H1 (cell line): Measurements from ENCODE around the gene SPTSSB. TPM values are rescaled to one million over a fixed set of nuclear protein-coding genes. Genes with fewer than 3 reads are reported as not detected.

Experiments
- POLR2AphosphoS5 ChIP-seq: IDR thresholded peaks from 2 replicates; pipeline ENCODE4 v1.6.1; 2011; ENCODE audit warnings: low read depth, low read length
- polyA plus RNA-seq, 7 experiments: library from polyadenylated mRNA; depleted of rRNA in 3 of 7; stranded (reverse) in 5 of 7; unstranded in 2 of 7; fragments of >200 nt in 5 of 7; fragments of 200-250 nt in 2 of 7; gene quantifications; 1 replicate in 5 of 7; 2 replicates in 1 of 7; 4 replicates in 1 of 7; pipeline versions ENCODE4 v1.2.1 to v1.2.3, GENCODE V29; 2011 to 2013; ENCODE audit warnings: missing spikeins in 2 of 7, mixed read lengths in 2 of 7
- total RNA-seq: library from RNA; stranded (reverse); fragmentation: NEBNext Ultra II Directional; extraction: Animal tissue kit (Norgen Biotek cat#: 25700); gene quantifications from 2 replicates; pipeline ENCODE4 v1.2.1, GENCODE V29; 2021

The SPTSSB gene
- total and polyA plus RNA-seq, 2 of the 8 experiments (the other 6 are each of a cell fraction or from before 2014, with no cell fraction given) = 33.4 to 52.5 TPM

DNA sequence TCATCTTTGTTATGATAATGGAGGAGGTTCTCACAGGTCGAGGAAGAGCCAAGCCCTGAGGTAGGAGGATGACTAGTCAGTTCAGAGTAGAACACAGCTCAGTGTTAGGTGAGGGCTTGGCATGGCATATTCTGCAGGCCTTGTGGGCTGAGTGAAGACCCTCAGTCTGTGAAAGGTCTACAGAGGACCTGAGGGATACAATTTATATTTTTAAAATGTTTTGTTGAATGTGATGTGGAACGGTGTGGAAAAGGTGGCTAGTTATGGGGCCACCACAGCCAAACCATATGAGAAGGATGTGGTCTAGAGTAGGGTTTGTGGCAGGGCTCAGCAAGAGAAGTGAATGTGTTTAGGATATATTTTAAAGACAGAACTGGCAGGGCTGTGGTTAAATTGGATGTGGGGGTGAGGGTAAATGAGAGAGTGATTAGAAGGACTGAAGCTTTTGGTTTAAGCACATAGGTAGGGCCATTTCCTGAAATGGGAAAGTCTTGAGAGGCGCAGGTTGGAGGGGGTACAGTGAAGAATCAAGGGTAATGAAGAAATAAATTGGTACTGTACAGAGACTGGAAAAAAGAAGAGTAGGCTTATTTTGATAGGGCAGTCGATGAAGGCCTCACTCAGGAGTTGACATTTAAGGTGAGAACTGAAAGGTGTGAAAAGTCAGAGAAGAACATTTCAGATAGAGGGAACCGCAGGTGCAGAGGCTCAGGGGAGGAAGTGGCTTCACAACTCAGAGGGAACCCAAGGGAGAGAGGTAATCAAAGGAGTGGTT lies 60.5 kb downstream of the SPTSSB start (continued):
- TF ChIP-seq POLR2AphosphoS5 = no peak
